SU-DHL-6 (cell line): ENCODE data around the gene TRMT5.

Source experiments
- H2AFZ ChIP-seq: fragments of 200-600 bp; sonication (generic); 2 replicates; pipeline ENCODE4 v1.6.1; 2014; ENCODE audit warnings: low read depth, mild to moderate bottlenecking, moderate library complexity, mixed read lengths, antibody characterized with exemption, low read length; ENCODE audit not compliant: severe bottlenecking
- H3F3A ChIP-seq: fragments of 200-600 bp; shearing (Covaris generic); 2 replicates; pipeline ENCODE4 v1.6.0; 2016; ENCODE audit warnings: antibody characterized with exemption, mild to moderate bottlenecking; ENCODE audit not compliant: insufficient read depth
- H3K27ac ChIP-seq: fragments of 200-600 bp; sonication (generic); 2 replicates; pipeline ENCODE4 v1.5.1; 2016; ENCODE audit warnings: low read depth, mild to moderate bottlenecking, low read length, moderate library complexity, mixed read lengths
- H3K27me3 ChIP-seq: fragments of 200-600 bp; sonication (generic), shearing (Covaris generic); 2 replicates; pipeline ENCODE4 v1.6.0; 2014; ENCODE audit warnings: mild to moderate bottlenecking, low read length
- H3K36me3 ChIP-seq: fragments of 200-600 bp; sonication (generic); 2 replicates; pipeline ENCODE4 v1.6.1; 2014; ENCODE audit warnings: mild to moderate bottlenecking, low read length, mixed read lengths
- H3K4me2 ChIP-seq: fragments of 300-600, 200-600 bp; shearing (Covaris generic), sonication (generic); 2 replicates; pipeline ENCODE4 v1.6.0; 2014; ENCODE audit warnings: low read length, low read depth, mild to moderate bottlenecking; ENCODE audit not compliant: poor library complexity, severe bottlenecking
- H3K4me3 ChIP-seq: fragments of 200-600 bp; sonication (generic); 2 replicates; pipeline ENCODE4 v1.5.1; 2014; ENCODE audit warnings: antibody characterized with exemption, low read length, mild to moderate bottlenecking, mixed read lengths; ENCODE audit not compliant: insufficient read depth, poor library complexity, severe bottlenecking
- H3K79me2 ChIP-seq: fragments of 200-600 bp; sonication (generic); 2 replicates; pipeline ENCODE4 v1.6.1; 2014; ENCODE audit warnings: mild to moderate bottlenecking, low read length, moderate library complexity; ENCODE audit not compliant: insufficient read depth
- H3K9ac ChIP-seq: fragments of 200-600 bp; sonication (generic); 2 replicates; pipeline ENCODE4 v1.7.0; 2014; ENCODE audit warnings: mild to moderate bottlenecking, low read length
- H3K9me2 ChIP-seq: fragments of 200-600 bp; sonication (generic); replicated peaks from 2 replicates; pipeline ENCODE4 v1.6.1; 2014; ENCODE audit warnings: low read length; ENCODE audit not compliant: insufficient read depth
- H3K9me3 ChIP-seq: fragments of 200-600 bp; sonication (generic); 2 replicates; pipeline ENCODE4 v1.6.1; 2014; ENCODE audit warnings: low read length, mixed read lengths; ENCODE audit not compliant: insufficient read depth
- H4K20me1 ChIP-seq: fragments of 200-600 bp; sonication (generic); 2 replicates; pipeline ENCODE4 v1.6.1; 2014; ENCODE audit warnings: low read depth, mild to moderate bottlenecking, antibody characterized with exemption, low read length, moderate library complexity, mixed read lengths
- EZH2phosphoT487 ChIP-seq: fragments of 200-600 bp; sonication (generic), shearing (Covaris generic); conservative IDR thresholded peaks from 2 replicates; pipeline ENCODE4 v1.6.1; 2018; ENCODE audit warnings: mild to moderate bottlenecking, antibody characterized with exemption, low read length, moderate library complexity, mixed read lengths
- TF ChIP-seq, protein P1 (sequence below): fragments of 200-600 bp; sonication (generic); IDR thresholded peaks from one replicate; pipeline ENCODE4 v1.5.1; 2017; ENCODE audit warnings: antibody characterized with exemption, mild to moderate bottlenecking, low read length, moderate library complexity; ENCODE audit not compliant: insufficient read depth, poor library complexity, severe bottlenecking

Gene TRMT5

DNA sequence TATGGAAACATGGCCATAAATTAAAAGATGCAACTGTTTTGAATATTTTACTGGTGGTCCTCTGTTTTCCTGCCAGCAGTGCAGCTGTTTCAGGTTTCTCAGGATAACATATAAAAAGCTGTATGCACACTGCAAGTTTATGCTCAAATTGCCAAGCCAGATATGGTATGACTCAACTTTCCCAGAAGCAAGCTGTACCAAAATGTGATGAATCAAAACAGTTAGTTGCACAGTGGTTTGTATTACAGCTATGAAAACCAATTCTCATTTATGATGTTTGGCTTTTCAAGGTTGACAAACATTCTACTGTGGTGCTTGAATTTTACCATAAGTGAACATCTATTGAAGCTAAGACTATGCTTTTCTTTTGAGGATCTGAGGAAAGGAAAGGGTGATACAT lies 15.5 kb downstream of the TRMT5 start:
- H3K4me3 ChIP-seq = no peak overlapping the region
- no peak for TF ChIP-seq EZH2phosphoT487
- TF ChIP-seq, protein P1, sequence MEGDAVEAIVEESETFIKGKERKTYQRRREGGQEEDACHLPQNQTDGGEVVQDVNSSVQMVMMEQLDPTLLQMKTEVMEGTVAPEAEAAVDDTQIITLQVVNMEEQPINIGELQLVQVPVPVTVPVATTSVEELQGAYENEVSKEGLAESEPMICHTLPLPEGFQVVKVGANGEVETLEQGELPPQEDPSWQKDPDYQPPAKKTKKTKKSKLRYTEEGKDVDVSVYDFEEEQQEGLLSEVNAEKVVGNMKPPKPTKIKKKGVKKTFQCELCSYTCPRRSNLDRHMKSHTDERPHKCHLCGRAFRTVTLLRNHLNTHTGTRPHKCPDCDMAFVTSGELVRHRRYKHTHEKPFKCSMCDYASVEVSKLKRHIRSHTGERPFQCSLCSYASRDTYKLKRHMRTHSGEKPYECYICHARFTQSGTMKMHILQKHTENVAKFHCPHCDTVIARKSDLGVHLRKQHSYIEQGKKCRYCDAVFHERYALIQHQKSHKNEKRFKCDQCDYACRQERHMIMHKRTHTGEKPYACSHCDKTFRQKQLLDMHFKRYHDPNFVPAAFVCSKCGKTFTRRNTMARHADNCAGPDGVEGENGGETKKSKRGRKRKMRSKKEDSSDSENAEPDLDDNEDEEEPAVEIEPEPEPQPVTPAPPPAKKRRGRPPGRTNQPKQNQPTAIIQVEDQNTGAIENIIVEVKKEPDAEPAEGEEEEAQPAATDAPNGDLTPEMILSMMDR = no peak
- H3K4me2 ChIP-seq = no peak overlapping the region
- H3K9me3 ChIP-seq = no peaks in the 10 kb centered on the region
- H3K9ac ChIP-seq = no peak overlapping the region
- no peaks in the 10 kb centered on the region for H3K79me2 ChIP-seq
- no peaks in the 10 kb centered on the region for H3K36me3 ChIP-seq
- no peaks in the 10 kb centered on the region; the same call in 1 of the 2 replicates for H3F3A ChIP-seq
- H3K27ac ChIP-seq = no peak overlapping the region
- H2AFZ ChIP-seq = no peak overlapping the region
- H4K20me1 ChIP-seq = no peaks in the 10 kb centered on the region
- no peaks in the 10 kb centered on the region for H3K9me2 ChIP-seq
- no peaks in the 10 kb centered on the region for H3K27me3 ChIP-seq

DNA sequence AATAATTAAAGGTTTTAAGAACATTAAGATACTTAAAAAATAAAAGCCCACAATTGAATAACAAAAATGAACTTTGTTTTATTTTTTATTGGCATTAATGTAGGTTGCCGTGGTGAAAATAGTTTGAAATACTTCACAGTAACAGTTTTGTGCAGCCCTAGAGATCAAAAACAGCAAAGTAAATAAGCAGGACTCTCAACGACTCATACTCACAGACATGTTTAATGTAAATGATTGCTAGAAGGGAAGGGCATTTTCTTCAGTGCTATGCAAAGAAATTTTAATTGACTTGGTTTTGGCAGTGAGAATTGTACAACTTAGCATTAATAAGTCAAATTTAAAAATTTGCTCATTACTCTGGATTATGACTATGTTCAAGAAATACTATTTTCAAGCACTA lies 16.0 kb downstream of the TRMT5 start:
- no peaks in the 10 kb centered on the region for H3K79me2 ChIP-seq
- H3K9me3 ChIP-seq = no peaks in the 10 kb centered on the region
- no peak overlapping the region for H3K9ac ChIP-seq
- no peak overlapping the region for H2AFZ ChIP-seq
- no peak overlapping the region for H3K27ac ChIP-seq
- no peaks in the 10 kb centered on the region for H4K20me1 ChIP-seq
- no peaks in the 10 kb centered on the region; the same call in 1 of the 2 replicates for H3F3A ChIP-seq
- H3K27me3 ChIP-seq = no peaks in the 10 kb centered on the region
- H3K9me2 ChIP-seq = no peaks in the 10 kb centered on the region
- no peaks in the 10 kb centered on the region for H3K36me3 ChIP-seq
- TF ChIP-seq EZH2phosphoT487 = no peak
- TF ChIP-seq, protein P1 = no peak
- no peak overlapping the region for H3K4me3 ChIP-seq
- no peak overlapping the region for H3K4me2 ChIP-seq

DNA sequence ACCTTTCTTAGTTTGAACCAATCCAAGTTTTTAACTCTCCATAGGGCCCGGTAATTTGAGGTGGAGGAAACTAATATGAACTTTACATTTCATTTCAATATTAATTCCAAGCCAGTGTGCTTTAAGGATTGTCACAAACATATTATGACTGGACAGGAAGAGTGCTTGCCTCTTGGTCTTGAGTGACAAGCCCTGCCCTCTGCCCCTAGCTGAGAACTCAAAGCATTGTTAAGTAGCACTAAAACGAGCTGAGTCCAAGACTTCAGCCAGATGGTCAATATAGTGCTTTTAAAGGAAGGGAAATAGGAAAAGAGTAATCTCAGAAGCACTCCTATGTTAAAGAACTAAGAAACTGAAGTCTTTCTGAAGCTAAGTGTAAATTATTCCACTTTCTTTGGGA lies 17.1 kb downstream of the TRMT5 start:
- no peak overlapping the region for H3K27ac ChIP-seq
- no peaks in the 10 kb centered on the region for H3K9me3 ChIP-seq
- no peaks in the 10 kb centered on the region for H3F3A ChIP-seq
- H4K20me1 ChIP-seq = no peaks in the 10 kb centered on the region
- no peak overlapping the region for H3K4me3 ChIP-seq
- no peaks in the 10 kb centered on the region for H3K36me3 ChIP-seq
- H3K4me2 ChIP-seq = no peak overlapping the region
- H3K9ac ChIP-seq = no peak overlapping the region
- no peaks in the 10 kb centered on the region for H3K27me3 ChIP-seq
- H3K79me2 ChIP-seq = no peaks in the 10 kb centered on the region
- H3K9me2 ChIP-seq = no peaks in the 10 kb centered on the region
- TF ChIP-seq, protein P1 = no peak
- no peak for TF ChIP-seq EZH2phosphoT487
- H2AFZ ChIP-seq = no peak overlapping the region

DNA sequence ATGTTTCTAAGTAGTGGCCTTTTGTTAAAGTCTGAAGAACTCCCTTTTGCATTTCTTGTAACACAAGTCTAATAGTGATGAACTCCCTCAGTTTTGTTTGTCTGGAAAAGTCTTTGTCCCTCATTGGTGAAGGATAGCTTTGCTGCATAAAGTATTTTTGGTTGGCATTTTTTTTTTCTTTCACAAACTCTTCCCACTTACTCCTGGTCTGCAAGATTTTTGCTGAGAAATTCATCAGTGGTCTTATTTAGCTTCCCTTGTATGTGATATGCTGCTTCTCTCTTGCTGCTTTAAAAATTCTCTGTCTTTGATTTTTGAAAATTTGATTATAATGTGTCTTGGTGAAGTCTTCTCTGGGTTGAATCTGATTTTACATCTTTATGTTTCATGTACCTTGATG lies 22.7 kb downstream of the TRMT5 start:
- Histone ChIP-seq H3K27ac (no peak overlapping the region), H3K9ac (no peak overlapping the region), H3K79me2 (no peaks in the 10 kb centered on the region), H3K9me2 (no peaks in the 10 kb centered on the region), H3K4me2 (no peak overlapping the region), H3K27me3 (no peaks in the 10 kb centered on the region), H2AFZ (no peak overlapping the region), H3K4me3 (no peak overlapping the region), H3K36me3 (no peaks in the 10 kb centered on the region), H3K9me3 (peaks cover 16% of the 10 kb centered on the region; the same call in 1 of the 2 replicates), H3F3A (no peaks in the 10 kb centered on the region), H4K20me1 (no peaks in the 10 kb centered on the region)
- no peak for TF ChIP-seq EZH2phosphoT487
- TF ChIP-seq, protein P1 = no peak
